GM21723 (cell line): Measurements from ENCODE around the gene VAV2.

ENCODE experiments used
- ATAC-seq: cut with Tn5 transposase; IDR thresholded peaks from one replicate; pipeline ENCODE4 v1.9.1; 2021; ENCODE audit warnings: mild to moderate bottlenecking, moderate library complexity; ENCODE audit not compliant: unreplicated experiment

Gene VAV2

GRCh38 chr9:133786907-133787753, 205.0 kb downstream of the VAV2 start:
- ATAC-seq = no peak

GRCh38 chr9:133786371-133786753, 205.8 kb downstream of the VAV2 start:
- peak; percentile 50 for ATAC-seq

- ATAC-seq = no peak
Observed at GRCh38 chr9:133785753-133786370, 206.3 kb downstream of the VAV2 start.

- no peak for ATAC-seq
Observed at GRCh38 chr9:133784731-133785561, 207.2 kb downstream of the VAV2 start.

- no peak for ATAC-seq
Observed at GRCh38 chr9:133783331-133783731, 208.8 kb downstream of the VAV2 start.

- ATAC-seq = no peak
Observed at GRCh38 chr9:133782157-133783130, 209.7 kb downstream of the VAV2 start.

- ATAC-seq = no peak
Observed at GRCh38 chr9:133781828-133782135, 210.3 kb downstream of the VAV2 start.

- no peak for ATAC-seq
Observed at GRCh38 chr9:133780962-133781827, 210.9 kb downstream of the VAV2 start.

GRCh38 chr9:133780404-133780945, 211.6 kb downstream of the VAV2 start:
- ATAC-seq = no peak

GRCh38 chr9:133779516-133780403, 212.4 kb downstream of the VAV2 start:
- no peak for ATAC-seq

GRCh38 chr9:133779081-133779480, 213.0 kb downstream of the VAV2 start:
- no peak for ATAC-seq

- no peak for ATAC-seq
Observed at GRCh38 chr9:133778336-133779013, 213.6 kb downstream of the VAV2 start.

GRCh38 chr9:133777871-133778270, 214.3 kb downstream of the VAV2 start:
- ATAC-seq = no peak

- ATAC-seq = no peak
Observed at GRCh38 chr9:133777068-133777791, 214.9 kb downstream of the VAV2 start.

GRCh38 chr9:133775951-133776905, 215.9 kb downstream of the VAV2 start:
- ATAC-seq = no peak

- ATAC-seq = no peak
Observed at GRCh38 chr9:133775291-133775690, 216.8 kb downstream of the VAV2 start.
